ENCODE data around the gene TMEM200C. TPM values are rescaled to one million over a fixed set of nuclear protein-coding genes. Genes with fewer than 3 reads are reported as not detected.
A peak's percentile ranks its signal among the peaks of the same experiment; 100 is the strongest.

The TMEM200C gene
- not detected for total RNA-seq
- not detected for polyA plus RNA-seq

DNA sequence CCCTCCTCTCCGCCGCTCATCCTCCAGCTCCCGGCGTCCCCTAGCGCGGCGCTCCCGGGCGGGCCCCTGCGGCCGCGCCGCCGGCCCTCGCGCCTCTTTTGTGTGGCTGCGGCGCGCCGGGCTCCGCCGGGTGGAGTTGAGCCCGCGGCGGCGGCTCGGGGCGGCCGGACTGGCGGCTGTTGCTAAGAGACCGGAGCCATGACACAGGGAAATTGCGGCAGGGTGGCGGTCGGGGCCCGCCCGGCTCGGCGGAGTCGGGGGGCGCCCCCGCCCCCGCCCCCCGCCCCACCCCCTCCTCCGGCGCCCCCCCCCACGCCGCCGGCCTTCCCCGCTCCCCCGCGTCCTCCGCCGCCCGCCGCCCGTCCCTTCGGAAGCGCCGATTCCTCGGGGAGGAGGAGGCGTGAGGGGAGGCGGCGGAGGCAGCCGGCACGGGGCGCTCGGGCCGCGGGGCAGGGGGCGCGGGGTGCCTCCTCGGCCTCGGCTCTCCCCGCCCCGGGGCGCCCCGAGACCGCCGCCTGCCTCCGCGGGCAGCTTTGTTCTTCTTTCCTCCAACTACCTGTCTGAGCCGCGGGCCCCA, at the start of gene TMEM200C:
Gene TMEM200C, minus strand, starts transcription at position 224 of the 577 bp plus-strand sequence. CDS start 3,459 bp downstream, outside the sequence.
- Histone ChIP-seq H3K27me3 (ENCODE audit: control insufficient read depth, insufficient read depth, low read length) (peaks cover 32% of the 10 kb centered on the region), H3K4me3 (ENCODE audit: low read depth, low read length) (no peak within 1 kb of the TSS), H3K27ac (ENCODE audit: insufficient read depth, low read length, poor library complexity, severe bottlenecking) (no peak within 1 kb of the TSS), H3K36me3 (ENCODE audit: control insufficient read depth, insufficient read depth, low read length) (no peaks in the 10 kb centered on the region), H3K4me1 (ENCODE audit: control insufficient read depth, insufficient read depth, low read length, poor library complexity, severe bottlenecking) (peaks cover 2% of the 10 kb centered on the region), H3K9me3 (ENCODE audit: control insufficient read depth in 2 of 2, low read length in 2 of 2) (no peaks in the 10 kb centered on the region)
- peaks cover 0 to 15% (median 3%) of the 10 kb centered on the region in 4 donors for H3K4me1 Mint-ChIP-seq
- peaks cover 0 to 10% (median 0%) of the 10 kb centered on the region in 7 donors for H3K9me3 Mint-ChIP-seq
- peaks cover 70% of the 10 kb centered on the region for H3K27me3 Mint-ChIP-seq
- H3K27ac Mint-ChIP-seq, result no peak within 1 kb of the TSS
- ATAC-seq (ENCODE audit: low read depth in 2 of 2), result no peak
- peak within 1 kb of the TSS in 3 of 4 donors; percentile 28 to 58 (median 47) for H3K4me3 Mint-ChIP-seq
- no peak for DNase-seq
- H3K36me3 Mint-ChIP-seq, result no peaks in the 10 kb centered on the region

DNA sequence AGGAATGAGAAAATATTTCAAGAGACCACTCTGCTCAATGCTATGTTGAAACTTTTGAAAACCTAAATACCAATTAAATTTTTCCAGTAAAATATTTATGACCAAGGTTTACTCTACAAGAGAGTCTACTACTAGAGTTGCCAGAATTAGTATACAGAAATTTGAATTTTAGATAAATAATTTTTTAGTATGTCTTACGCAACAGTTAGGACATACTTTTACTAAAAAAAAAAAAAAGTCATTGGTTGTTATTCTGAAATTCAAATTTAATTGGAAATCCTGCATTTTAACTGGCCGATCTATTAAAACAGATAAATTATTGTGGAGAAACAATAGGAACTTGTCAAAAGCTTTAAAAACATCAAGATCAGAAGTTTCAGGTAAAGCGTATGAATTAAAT, 49.1 kb upstream of the TMEM200C start:
- H3K36me3 ChIP-seq (ENCODE audit: control insufficient read depth, insufficient read depth, low read length), result no peaks in the 10 kb centered on the region
- no peak overlapping the region for H3K27ac ChIP-seq (ENCODE audit: insufficient read depth, low read length, poor library complexity, severe bottlenecking)
- ATAC-seq (ENCODE audit: low read depth in 2 of 2), result no peak
- no peaks in the 10 kb centered on the region for H3K9me3 ChIP-seq (ENCODE audit: control insufficient read depth in 2 of 2, low read length in 2 of 2)
- Mint-ChIP-seq H3K27ac (no peak overlapping the region), H3K27me3 (no peaks in the 10 kb centered on the region), H3K9me3 (no peaks in the 10 kb centered on the region), H3K4me3 (no peak overlapping the region), H3K4me1 (no peaks in the 10 kb centered on the region), H3K36me3 (no peaks in the 10 kb centered on the region)
- H3K4me1 ChIP-seq (ENCODE audit: control insufficient read depth, insufficient read depth, low read length, poor library complexity, severe bottlenecking), result no peaks in the 10 kb centered on the region
- no peaks in the 10 kb centered on the region for H3K27me3 ChIP-seq (ENCODE audit: control insufficient read depth, insufficient read depth, low read length)
- no peak overlapping the region for H3K4me3 ChIP-seq (ENCODE audit: low read depth, low read length)
- no peak for DNase-seq

- Mint-ChIP-seq H3K4me1 (no peaks in the 10 kb centered on the region), H3K36me3 (no peaks in the 10 kb centered on the region), H3K27ac (peak overlapping the region in 1 of 3 donors; percentile 61), H3K9me3 (no peaks in the 10 kb centered on the region), H3K27me3 (no peaks in the 10 kb centered on the region), H3K4me3 (no peak overlapping the region)
- H3K27me3 ChIP-seq (ENCODE audit: control insufficient read depth, insufficient read depth, low read length), result no peaks in the 10 kb centered on the region
- DNase-seq, result no peak
- no peak overlapping the region for H3K4me3 ChIP-seq (ENCODE audit: low read depth, low read length)
- H3K36me3 ChIP-seq (ENCODE audit: control insufficient read depth, insufficient read depth, low read length), result no peaks in the 10 kb centered on the region
- no peaks in the 10 kb centered on the region for H3K4me1 ChIP-seq (ENCODE audit: control insufficient read depth, insufficient read depth, low read length, poor library complexity, severe bottlenecking)
- no peak for ATAC-seq (ENCODE audit: low read depth in 2 of 2)
- H3K9me3 ChIP-seq (ENCODE audit: control insufficient read depth in 2 of 2, low read length in 2 of 2), result no peaks in the 10 kb centered on the region
- H3K27ac ChIP-seq (ENCODE audit: insufficient read depth, low read length, poor library complexity, severe bottlenecking), result no peak overlapping the region
These were observed 48.2 kb upstream of the TMEM200C start for GRCh38 chr18:5943514-5943913.

DNA sequence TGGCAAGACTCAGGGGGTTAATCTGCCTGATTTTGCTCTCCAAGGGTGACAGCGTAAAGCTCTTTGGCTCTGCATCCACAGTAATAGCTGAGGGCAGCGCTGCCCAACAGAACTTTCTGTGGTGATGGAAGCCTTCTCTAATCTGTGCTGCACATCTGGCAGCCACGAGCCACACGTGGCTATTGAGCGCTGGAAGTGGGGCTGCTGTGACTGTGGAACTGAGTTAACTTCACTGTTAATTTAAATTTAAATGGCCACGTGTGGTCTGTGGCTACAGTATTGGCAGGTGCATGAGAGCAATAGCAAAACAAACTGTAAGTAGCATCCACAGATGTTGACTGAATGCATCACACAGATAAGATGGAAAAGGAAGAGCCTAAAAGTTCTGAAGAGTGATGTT, 47.3 kb upstream of the TMEM200C start:
- no peaks in the 10 kb centered on the region for H3K4me1 ChIP-seq (ENCODE audit: control insufficient read depth, insufficient read depth, low read length, poor library complexity, severe bottlenecking)
- H3K9me3 ChIP-seq (ENCODE audit: control insufficient read depth in 2 of 2, low read length in 2 of 2), result no peaks in the 10 kb centered on the region
- H3K4me3 ChIP-seq (ENCODE audit: low read depth, low read length), result no peak overlapping the region
- H3K27me3 Mint-ChIP-seq, result no peaks in the 10 kb centered on the region
- DNase-seq (no peak), ATAC-seq (ENCODE audit: low read depth in 2 of 2) (no peak)
- no peaks in the 10 kb centered on the region for H3K27me3 ChIP-seq (ENCODE audit: control insufficient read depth, insufficient read depth, low read length)
- H3K27ac ChIP-seq (ENCODE audit: insufficient read depth, low read length, poor library complexity, severe bottlenecking), result no peak overlapping the region
- no peak overlapping the region for H3K4me3 Mint-ChIP-seq
- H3K9me3 Mint-ChIP-seq, result no peaks in the 10 kb centered on the region
- H3K27ac Mint-ChIP-seq, result no peak overlapping the region
- no peaks in the 10 kb centered on the region for H3K36me3 Mint-ChIP-seq
- H3K4me1 Mint-ChIP-seq, result no peaks in the 10 kb centered on the region
- no peaks in the 10 kb centered on the region for H3K36me3 ChIP-seq (ENCODE audit: control insufficient read depth, insufficient read depth, low read length)

- no peaks in the 10 kb centered on the region for H3K27me3 ChIP-seq (ENCODE audit: control insufficient read depth, insufficient read depth, low read length)
- H3K4me3 ChIP-seq (ENCODE audit: low read depth, low read length), result no peak overlapping the region
- Mint-ChIP-seq H3K27ac (no peak overlapping the region), H3K4me1 (no peaks in the 10 kb centered on the region), H3K9me3 (no peaks in the 10 kb centered on the region), H3K36me3 (no peaks in the 10 kb centered on the region), H3K27me3 (no peaks in the 10 kb centered on the region), H3K4me3 (no peak overlapping the region)
- no peak for ATAC-seq (ENCODE audit: low read depth in 2 of 2)
- no peaks in the 10 kb centered on the region for H3K36me3 ChIP-seq (ENCODE audit: control insufficient read depth, insufficient read depth, low read length)
- H3K4me1 ChIP-seq (ENCODE audit: control insufficient read depth, insufficient read depth, low read length, poor library complexity, severe bottlenecking), result no peaks in the 10 kb centered on the region
- no peak for DNase-seq
- H3K9me3 ChIP-seq (ENCODE audit: control insufficient read depth in 2 of 2, low read length in 2 of 2), result no peaks in the 10 kb centered on the region
- H3K27ac ChIP-seq (ENCODE audit: insufficient read depth, low read length, poor library complexity, severe bottlenecking), result no peak overlapping the region
These were observed 46.6 kb upstream of the TMEM200C start for GRCh38 chr18:5941890-5942289.

DNA sequence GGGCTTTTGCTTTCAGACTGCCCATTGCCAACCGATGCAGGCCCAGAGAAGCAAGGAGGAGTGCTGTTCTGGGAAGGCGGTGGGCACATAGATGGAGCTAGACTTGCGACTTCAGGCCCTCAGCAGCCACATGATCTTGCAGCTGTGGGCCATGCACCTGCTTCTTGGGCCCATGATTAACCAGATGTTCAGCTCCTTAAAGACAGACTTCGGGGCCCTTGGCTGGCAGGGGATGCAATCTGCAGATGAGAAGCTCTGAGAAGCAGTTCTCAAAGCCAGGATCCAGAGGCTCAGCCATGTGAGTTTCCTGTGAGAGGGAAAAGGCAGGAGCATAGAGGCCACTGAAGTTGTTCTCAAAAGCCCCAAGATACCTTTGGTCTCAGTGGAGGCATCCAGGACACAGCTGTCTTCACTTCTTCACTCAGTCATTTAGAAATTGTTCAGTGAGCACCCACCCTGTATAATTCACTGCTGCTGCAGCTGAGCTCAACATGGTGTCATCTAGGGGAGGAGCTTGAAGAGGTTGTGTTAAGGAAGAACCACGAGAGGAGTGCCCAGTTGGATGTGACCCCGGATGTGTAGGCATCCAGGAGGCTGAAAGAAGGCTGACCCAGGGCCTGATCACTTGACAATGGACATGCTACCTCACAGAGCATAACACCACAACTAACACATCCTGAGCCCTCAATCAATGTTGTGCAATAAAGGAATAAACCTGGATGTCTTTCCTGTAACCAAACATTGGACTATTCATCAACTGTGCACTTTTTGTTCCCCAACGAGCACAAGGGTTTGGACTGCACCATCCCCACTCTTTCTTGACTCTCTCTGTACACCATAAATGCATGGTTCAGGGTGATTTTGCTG, 44.7 kb upstream of the TMEM200C start:
- Histone ChIP-seq H3K4me3 (ENCODE audit: low read depth, low read length) (no peak overlapping the region), H3K27me3 (ENCODE audit: control insufficient read depth, insufficient read depth, low read length) (no peaks in the 10 kb centered on the region), H3K36me3 (ENCODE audit: control insufficient read depth, insufficient read depth, low read length) (no peaks in the 10 kb centered on the region), H3K9me3 (ENCODE audit: control insufficient read depth in 2 of 2, low read length in 2 of 2) (no peaks in the 10 kb centered on the region), H3K27ac (ENCODE audit: insufficient read depth, low read length, poor library complexity, severe bottlenecking) (no peak overlapping the region), H3K4me1 (ENCODE audit: control insufficient read depth, insufficient read depth, low read length, poor library complexity, severe bottlenecking) (no peaks in the 10 kb centered on the region)
- ATAC-seq (ENCODE audit: low read depth in 2 of 2), result no peak
- H3K4me3 Mint-ChIP-seq, result no peak overlapping the region
- H3K27me3 Mint-ChIP-seq, result no peaks in the 10 kb centered on the region
- H3K9me3 Mint-ChIP-seq, result no peaks in the 10 kb centered on the region
- no peak overlapping the region for H3K27ac Mint-ChIP-seq
- H3K36me3 Mint-ChIP-seq, result no peaks in the 10 kb centered on the region
- no peaks in the 10 kb centered on the region for H3K4me1 Mint-ChIP-seq
- DNase-seq, result no peak

DNA sequence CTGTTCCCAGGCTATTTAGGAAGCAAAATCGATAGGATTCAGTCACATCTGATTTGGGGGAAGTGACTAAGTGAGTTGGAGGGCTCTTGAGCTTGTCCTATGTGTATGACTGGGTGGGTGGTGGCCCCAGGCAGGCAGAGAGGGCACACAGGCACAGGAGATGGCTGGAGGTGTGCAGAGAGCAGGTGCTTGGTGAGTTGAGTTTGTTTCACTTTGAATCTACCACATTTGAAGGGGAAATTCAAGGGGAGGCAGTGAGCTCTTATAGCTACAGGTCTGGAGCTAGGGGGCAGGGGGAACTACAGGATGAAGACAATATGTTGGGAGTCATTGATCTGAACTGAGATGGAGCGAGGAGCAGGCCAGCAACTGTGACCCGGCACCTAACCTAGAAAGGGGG, 42.5 kb upstream of the TMEM200C start:
- no peaks in the 10 kb centered on the region for H3K9me3 ChIP-seq (ENCODE audit: control insufficient read depth in 2 of 2, low read length in 2 of 2)
- H3K27ac ChIP-seq (ENCODE audit: insufficient read depth, low read length, poor library complexity, severe bottlenecking), result no peak overlapping the region
- Mint-ChIP-seq H3K27me3 (no peaks in the 10 kb centered on the region), H3K27ac (no peak overlapping the region), H3K9me3 (no peaks in the 10 kb centered on the region), H3K36me3 (no peaks in the 10 kb centered on the region), H3K4me3 (no peak overlapping the region), H3K4me1 (no peaks in the 10 kb centered on the region)
- H3K4me3 ChIP-seq (ENCODE audit: low read depth, low read length), result no peak overlapping the region
- ATAC-seq (ENCODE audit: low read depth in 2 of 2) (no peak), DNase-seq (no peak)
- no peaks in the 10 kb centered on the region for H3K4me1 ChIP-seq (ENCODE audit: control insufficient read depth, insufficient read depth, low read length, poor library complexity, severe bottlenecking)
- no peaks in the 10 kb centered on the region for H3K27me3 ChIP-seq (ENCODE audit: control insufficient read depth, insufficient read depth, low read length)
- H3K36me3 ChIP-seq (ENCODE audit: control insufficient read depth, insufficient read depth, low read length), result no peaks in the 10 kb centered on the region

DNA sequence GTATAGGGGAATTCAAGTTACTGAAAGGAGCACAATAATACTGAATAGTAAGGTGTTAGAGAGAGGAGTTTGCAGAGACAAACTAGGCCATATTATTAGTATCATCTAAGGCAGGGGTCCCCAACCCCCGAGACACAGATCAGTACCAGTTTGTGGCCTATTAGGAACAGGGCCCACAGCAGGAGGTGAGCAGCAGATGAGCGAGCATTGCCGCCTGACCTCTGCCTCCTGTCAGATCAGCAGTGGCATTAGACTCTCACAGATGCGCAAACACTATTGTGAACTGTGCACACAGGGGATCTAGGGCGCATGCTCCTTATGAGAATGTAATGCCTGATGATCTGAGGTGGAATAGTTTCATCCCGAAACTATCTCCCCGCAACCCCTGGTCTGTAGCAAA, 41.8 kb upstream of the TMEM200C start:
- Histone ChIP-seq H3K36me3 (ENCODE audit: control insufficient read depth, insufficient read depth, low read length) (no peaks in the 10 kb centered on the region), H3K4me3 (ENCODE audit: low read depth, low read length) (no peak overlapping the region), H3K4me1 (ENCODE audit: control insufficient read depth, insufficient read depth, low read length, poor library complexity, severe bottlenecking) (no peaks in the 10 kb centered on the region), H3K27me3 (ENCODE audit: control insufficient read depth, insufficient read depth, low read length) (no peaks in the 10 kb centered on the region), H3K9me3 (ENCODE audit: control insufficient read depth in 2 of 2, low read length in 2 of 2) (no peaks in the 10 kb centered on the region), H3K27ac (ENCODE audit: insufficient read depth, low read length, poor library complexity, severe bottlenecking) (no peak overlapping the region)
- Mint-ChIP-seq H3K9me3 (peaks cover 0 to under 1% (median 0%) of the 10 kb centered on the region in 7 donors), H3K4me3 (no peak overlapping the region), H3K27ac (no peak overlapping the region), H3K36me3 (no peaks in the 10 kb centered on the region), H3K27me3 (no peaks in the 10 kb centered on the region), H3K4me1 (no peaks in the 10 kb centered on the region)
- ATAC-seq (ENCODE audit: low read depth in 2 of 2), result no peak
- no peak for DNase-seq
